ENCODE data around the gene DIRAS1.

GRCh38 chr19:2726160-2726855 lies 5.1 kb upstream of the DIRAS1 start:
- TF ChIP-seq, protein P1, sequence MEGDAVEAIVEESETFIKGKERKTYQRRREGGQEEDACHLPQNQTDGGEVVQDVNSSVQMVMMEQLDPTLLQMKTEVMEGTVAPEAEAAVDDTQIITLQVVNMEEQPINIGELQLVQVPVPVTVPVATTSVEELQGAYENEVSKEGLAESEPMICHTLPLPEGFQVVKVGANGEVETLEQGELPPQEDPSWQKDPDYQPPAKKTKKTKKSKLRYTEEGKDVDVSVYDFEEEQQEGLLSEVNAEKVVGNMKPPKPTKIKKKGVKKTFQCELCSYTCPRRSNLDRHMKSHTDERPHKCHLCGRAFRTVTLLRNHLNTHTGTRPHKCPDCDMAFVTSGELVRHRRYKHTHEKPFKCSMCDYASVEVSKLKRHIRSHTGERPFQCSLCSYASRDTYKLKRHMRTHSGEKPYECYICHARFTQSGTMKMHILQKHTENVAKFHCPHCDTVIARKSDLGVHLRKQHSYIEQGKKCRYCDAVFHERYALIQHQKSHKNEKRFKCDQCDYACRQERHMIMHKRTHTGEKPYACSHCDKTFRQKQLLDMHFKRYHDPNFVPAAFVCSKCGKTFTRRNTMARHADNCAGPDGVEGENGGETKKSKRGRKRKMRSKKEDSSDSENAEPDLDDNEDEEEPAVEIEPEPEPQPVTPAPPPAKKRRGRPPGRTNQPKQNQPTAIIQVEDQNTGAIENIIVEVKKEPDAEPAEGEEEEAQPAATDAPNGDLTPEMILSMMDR (conservative IDR thresholded peaks at IDR 0.05; ENCODE audit: low read depth, low read length), result no peak
- TF ChIP-seq MAFK (IDR thresholded peaks at IDR 0.05; ENCODE audit: low read depth, low read length) (no peak), POLR2A (IDR thresholded peaks at IDR 0.05; ENCODE audit: low read depth, low read length) (no peak), RFX5 (IDR thresholded peaks at IDR 0.05; ENCODE audit: low read depth, low read length) (no peak), SMC3 (IDR thresholded peaks at IDR 0.05; ENCODE audit: low read depth, low read length) (no peak), CHD1 (IDR thresholded peaks at IDR 0.05; ENCODE audit: low read depth, low read length) (no peak), RCOR1 (IDR thresholded peaks at IDR 0.05; ENCODE audit: insufficient replicate concordance, low read length) (no peak)
- TF ChIP-seq, protein P2, sequence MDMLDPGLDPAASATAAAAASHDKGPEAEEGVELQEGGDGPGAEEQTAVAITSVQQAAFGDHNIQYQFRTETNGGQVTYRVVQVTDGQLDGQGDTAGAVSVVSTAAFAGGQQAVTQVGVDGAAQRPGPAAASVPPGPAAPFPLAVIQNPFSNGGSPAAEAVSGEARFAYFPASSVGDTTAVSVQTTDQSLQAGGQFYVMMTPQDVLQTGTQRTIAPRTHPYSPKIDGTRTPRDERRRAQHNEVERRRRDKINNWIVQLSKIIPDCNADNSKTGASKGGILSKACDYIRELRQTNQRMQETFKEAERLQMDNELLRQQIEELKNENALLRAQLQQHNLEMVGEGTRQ (IDR thresholded peaks at IDR 0.05; ENCODE audit: low read depth, low read length), result no peak
